Cardiac fibroblast (primary cell): ENCODE results near the gene ADAMTS20.
A peak's percentile ranks its signal among the peaks of the same experiment; 100 is the strongest.

Experiments used
- DNase-seq, 2 donors: peaks; one replicate each; pipeline versions ENCODE4 v3.0.0 to v3.0.0-alpha.2; 2010; ENCODE audit warnings: low read depth in 2 of 2
- H3K4me3 ChIP-seq, 2 donors: replicated peaks in 1 of 2; 1 replicate in 1 of 2; 2 replicates in 1 of 2; pipeline ENCODE4 v1.5.1; 2011; ENCODE audit warnings: low read depth in 2 of 2, low read length in 2 of 2, mild to moderate bottlenecking in 2 of 2, moderate library complexity in 1 of 2
- CTCF ChIP-seq: IDR thresholded peaks from one replicate; pipeline ENCODE4 v1.5.1; 2011; ENCODE audit warnings: low read depth, mild to moderate bottlenecking, low read length, inconsistent platforms

Gene ADAMTS20, protein sequence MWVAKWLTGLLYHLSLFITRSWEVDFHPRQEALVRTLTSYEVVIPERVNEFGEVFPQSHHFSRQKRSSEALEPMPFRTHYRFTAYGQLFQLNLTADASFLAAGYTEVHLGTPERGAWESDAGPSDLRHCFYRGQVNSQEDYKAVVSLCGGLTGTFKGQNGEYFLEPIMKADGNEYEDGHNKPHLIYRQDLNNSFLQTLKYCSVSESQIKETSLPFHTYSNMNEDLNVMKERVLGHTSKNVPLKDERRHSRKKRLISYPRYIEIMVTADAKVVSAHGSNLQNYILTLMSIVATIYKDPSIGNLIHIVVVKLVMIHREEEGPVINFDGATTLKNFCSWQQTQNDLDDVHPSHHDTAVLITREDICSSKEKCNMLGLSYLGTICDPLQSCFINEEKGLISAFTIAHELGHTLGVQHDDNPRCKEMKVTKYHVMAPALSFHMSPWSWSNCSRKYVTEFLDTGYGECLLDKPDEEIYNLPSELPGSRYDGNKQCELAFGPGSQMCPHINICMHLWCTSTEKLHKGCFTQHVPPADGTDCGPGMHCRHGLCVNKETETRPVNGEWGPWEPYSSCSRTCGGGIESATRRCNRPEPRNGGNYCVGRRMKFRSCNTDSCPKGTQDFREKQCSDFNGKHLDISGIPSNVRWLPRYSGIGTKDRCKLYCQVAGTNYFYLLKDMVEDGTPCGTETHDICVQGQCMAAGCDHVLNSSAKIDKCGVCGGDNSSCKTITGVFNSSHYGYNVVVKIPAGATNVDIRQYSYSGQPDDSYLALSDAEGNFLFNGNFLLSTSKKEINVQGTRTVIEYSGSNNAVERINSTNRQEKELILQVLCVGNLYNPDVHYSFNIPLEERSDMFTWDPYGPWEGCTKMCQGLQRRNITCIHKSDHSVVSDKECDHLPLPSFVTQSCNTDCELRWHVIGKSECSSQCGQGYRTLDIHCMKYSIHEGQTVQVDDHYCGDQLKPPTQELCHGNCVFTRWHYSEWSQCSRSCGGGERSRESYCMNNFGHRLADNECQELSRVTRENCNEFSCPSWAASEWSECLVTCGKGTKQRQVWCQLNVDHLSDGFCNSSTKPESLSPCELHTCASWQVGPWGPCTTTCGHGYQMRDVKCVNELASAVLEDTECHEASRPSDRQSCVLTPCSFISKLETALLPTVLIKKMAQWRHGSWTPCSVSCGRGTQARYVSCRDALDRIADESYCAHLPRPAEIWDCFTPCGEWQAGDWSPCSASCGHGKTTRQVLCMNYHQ (N-terminal part only)

DNA sequence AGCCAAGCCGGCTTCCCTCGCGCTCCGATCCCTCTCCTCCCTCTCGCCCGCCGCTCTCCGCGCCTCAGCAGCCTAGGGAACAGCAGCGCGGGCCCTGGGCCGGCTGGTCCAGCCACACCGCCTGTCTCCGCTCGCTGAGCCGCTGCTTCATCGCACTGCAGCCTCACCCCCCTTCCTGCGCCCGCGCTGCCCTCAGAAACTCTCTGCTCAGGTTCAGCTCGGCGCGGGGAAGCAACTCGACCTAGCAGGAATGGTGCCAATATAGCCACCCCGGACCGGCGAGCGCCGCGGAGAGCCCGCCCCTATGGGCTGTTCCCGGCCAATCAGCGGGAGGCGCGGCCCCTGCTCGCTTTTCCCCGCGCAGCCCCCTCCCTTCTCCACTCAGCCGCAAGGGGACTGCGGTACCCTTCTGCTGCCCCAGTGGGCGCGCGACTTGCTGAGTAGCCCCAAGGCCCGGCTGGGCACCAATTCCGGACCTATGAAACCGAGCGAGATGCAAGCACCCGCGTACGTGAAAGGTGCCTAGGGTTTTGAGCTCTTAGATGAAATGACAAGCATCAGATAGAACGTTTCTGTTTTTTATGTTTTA is at the start of gene ADAMTS20:
Gene ADAMTS20 (minus strand): TSS at position 233 of the 589 bp plus-strand sequence. CDS start 282 bp downstream, outside the sequence.
- H3K4me3 ChIP-seq: peak within 1 kb of the TSS; percentile 7 to 15
- DNase-seq: peak in 1 of 2 donors; percentile 2

DNA sequence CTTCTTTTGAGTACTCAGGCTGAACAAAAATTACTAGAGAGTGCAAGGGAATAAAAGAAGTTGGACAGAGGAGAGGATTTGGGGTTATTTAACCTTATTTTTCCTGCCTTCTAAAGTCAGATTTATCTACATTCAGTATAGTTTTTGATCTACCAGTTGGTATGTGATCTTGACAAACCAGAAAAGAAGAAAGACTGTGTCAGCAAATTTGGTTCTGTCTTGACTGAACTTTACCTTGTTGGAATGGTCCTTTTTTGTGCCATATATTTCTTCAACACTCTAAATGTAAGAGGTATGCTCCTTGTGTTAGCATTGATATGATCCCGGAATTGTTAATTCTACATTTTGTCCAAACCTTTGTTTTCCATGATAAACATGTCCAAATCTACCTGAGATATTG is 47.7 kb upstream of the ADAMTS20 start:
- no peak overlapping the region for H3K4me3 ChIP-seq
- no peak for DNase-seq
- no peak for TF ChIP-seq CTCF

More for the DNA sequence above, at the start of gene ADAMTS20:
- TF ChIP-seq CTCF: no peak

GRCh38 chr12:43599066-43599465 is 47.1 kb upstream of the ADAMTS20 start:
- no peak for DNase-seq
- no peak for TF ChIP-seq CTCF
- H3K4me3 ChIP-seq: no peak overlapping the region

- DNase-seq: no peak
- H3K4me3 ChIP-seq: no peak overlapping the region
- no peak for TF ChIP-seq CTCF
Observed at GRCh38 chr12:43590307-43590706, 38.3 kb upstream of the ADAMTS20 start.

DNA sequence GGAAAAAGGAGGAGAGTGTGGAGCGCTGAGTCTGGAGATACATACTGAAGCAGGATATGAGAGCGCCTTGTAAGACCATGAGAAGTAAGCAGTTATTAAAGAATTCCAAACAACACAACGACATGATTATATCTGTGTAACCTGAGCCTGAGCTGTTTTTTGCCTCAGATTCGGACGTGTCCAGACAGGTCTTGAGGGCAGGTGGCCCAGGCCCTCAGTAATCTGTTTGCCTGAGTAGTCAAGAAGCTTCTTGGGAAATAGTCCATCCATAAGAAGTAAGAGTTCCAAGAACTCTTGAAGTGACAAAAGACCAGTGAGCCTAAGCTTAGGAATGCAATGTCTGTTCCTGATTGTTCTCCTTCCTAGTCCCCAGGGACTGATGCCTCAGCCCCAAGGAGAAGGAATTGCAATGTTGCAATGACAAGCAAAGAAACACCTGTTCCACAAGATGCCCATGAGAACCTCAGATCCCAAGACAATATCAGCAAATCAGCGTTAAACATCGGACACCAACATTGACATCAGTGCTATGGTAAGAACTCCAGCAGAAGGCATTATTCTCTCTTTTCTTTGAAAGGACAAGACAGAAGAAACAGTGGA is 34.7 kb upstream of the ADAMTS20 start:
- TF ChIP-seq CTCF: no peak

DNA sequence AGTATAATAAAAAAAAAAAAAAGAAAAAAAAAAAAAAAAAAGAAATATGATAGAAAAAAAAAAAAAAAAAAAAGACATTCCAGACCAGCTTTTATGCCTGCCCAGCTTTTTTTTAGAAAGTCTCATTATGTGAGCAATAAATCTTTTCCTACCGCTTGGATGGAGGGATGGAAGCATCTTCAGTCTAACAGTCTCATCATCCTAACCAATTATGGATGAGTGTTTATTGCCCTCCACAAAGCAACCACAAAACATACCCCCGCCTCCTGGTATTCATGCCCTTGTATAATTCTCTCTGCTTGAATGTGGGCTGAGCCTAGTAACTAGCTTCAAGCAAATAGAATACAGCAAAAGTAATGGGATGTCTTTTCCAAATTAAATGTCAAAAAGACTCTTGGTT is 33.7 kb upstream of the ADAMTS20 start:
- H3K4me3 ChIP-seq: no peak overlapping the region
- TF ChIP-seq CTCF: no peak
- DNase-seq: no peak

More for the DNA sequence above, 34.7 kb upstream of the ADAMTS20 start:
- no peak for DNase-seq
- no peak overlapping the region for H3K4me3 ChIP-seq
